B cell (primary cell): ENCODE data around the gene LRIT2. TPM values are rescaled to one million over a fixed set of nuclear protein-coding genes. Genes with fewer than 3 reads are reported as not detected.

ENCODE experiments used
- ATAC-seq: fragments of 200-7000 bp; cut with Tn5 transposase; one replicate; pipeline ENCODE4 v1.10.0; 2021; ENCODE audit warnings: low read depth, mild to moderate bottlenecking, moderate number of reproducible peaks, moderate library complexity
- CTCF ChIA-PET: fragments of 350-600 bp; sonication (Branson Sonifier 250); formaldehyde crosslinking; loops from one replicate; lab custom pipeline; 2021; ENCODE audit warnings: antibody characterized with exemption, inconsistent platforms; lab: Charles Lee
- POLR2A ChIA-PET: fragments of 350-600 bp; sonication (Branson Sonifier 250); formaldehyde crosslinking; loops from one replicate; lab custom pipeline; 2021; ENCODE audit warnings: antibody characterized with exemption; lab: Charles Lee
- DNase-seq: peaks from one replicate; pipeline ENCODE4 v3.0.0; 2013
- H2AFZ ChIP-seq: 2 replicates; pipeline ENCODE4 v1.6.1; 2012; ENCODE audit warnings: mild to moderate bottlenecking, low read depth, low read length; ENCODE audit not compliant: insufficient read depth, poor library complexity, severe bottlenecking
- H3K27ac ChIP-seq, 2 donors: 1 replicate in 1 of 2; 2 replicates in 1 of 2; pipeline ENCODE4 v1.5.1; 2012 to 2013; ENCODE audit warnings: low read length in 2 of 2, mild to moderate bottlenecking in 2 of 2, moderate library complexity in 1 of 2
- H3K27me3 ChIP-seq, 4 experiments: fragments of 200-600 bp in 1 of 4; sonication (generic) in 1 of 4; replicated peaks in 1 of 4; 1 replicate in 2 of 4; 2 replicates in 2 of 4; pipeline versions ENCODE4 v1.6.1 to v1.7.0; 2013 to 2016; ENCODE audit warnings: low read length in 3 of 4, mild to moderate bottlenecking in 2 of 4, mixed read lengths in 1 of 4, moderate library complexity in 1 of 4; ENCODE audit not compliant: insufficient read depth in 4 of 4, control insufficient read depth in 3 of 4; ENCODE audit errors: control extremely low read depth in 1 of 4
- H3K36me3 ChIP-seq, 2 experiments: replicated peaks in 1 of 2; 1 replicate in 1 of 2; 2 replicates in 1 of 2; pipeline versions ENCODE4 v1.6.1 to v1.7.1; 2013; ENCODE audit warnings: low read length in 1 of 2; ENCODE audit not compliant: insufficient read depth in 2 of 2, control insufficient read depth in 1 of 2; ENCODE audit errors: control extremely low read depth in 1 of 2, extremely low read depth in 1 of 2
- H3K4me1 ChIP-seq, 2 donors: fragments of 200-600 bp in 1 of 2; sonication (generic) in 1 of 2; 1 replicate in 1 of 2; 2 replicates in 1 of 2; pipeline versions ENCODE4 v1.5.1 to v1.6.1; 2013 to 2017; ENCODE audit warnings: low read length in 2 of 2; ENCODE audit not compliant: control insufficient read depth in 2 of 2, insufficient read depth in 2 of 2
- H3K4me2 ChIP-seq: replicated peaks from 2 replicates; pipeline ENCODE3; 2012; ENCODE audit warnings: mild to moderate bottlenecking, low read depth, low read length; ENCODE audit not compliant: poor library complexity, severe bottlenecking
- H3K4me3 ChIP-seq, 5 experiments: fragments of 200-600 bp in 1 of 5; sonication (generic) in 1 of 5; 1 replicate in 3 of 5; 2 replicates in 2 of 5; pipeline versions ENCODE4 v1.5.1 to v1.7.0; 2011 to 2016; ENCODE audit warnings: low read length in 4 of 5, mild to moderate bottlenecking in 4 of 5, low read depth in 2 of 5, control low read depth in 1 of 5, moderate library complexity in 1 of 5; ENCODE audit not compliant: insufficient read depth in 1 of 5; ENCODE audit errors: control extremely low read depth in 1 of 5, extremely low read depth in 1 of 5
- H3K79me2 ChIP-seq: fragments of 200-600 bp; sonication (generic); one replicate; pipeline ENCODE4 v1.6.0; 2016; ENCODE audit warnings: low read length; ENCODE audit not compliant: control insufficient read depth, insufficient read depth
- H3K9ac ChIP-seq: fragments of 200-600 bp; sonication (generic); 2 replicates; pipeline ENCODE4 v1.6.1; 2017; ENCODE audit warnings: mild to moderate bottlenecking, low read length, moderate library complexity
- H3K9me3 ChIP-seq, 3 donors: one replicate each; pipeline versions ENCODE4 v1.6.1 to v1.7.1; 2013; ENCODE audit warnings: low read length in 2 of 3; ENCODE audit not compliant: control insufficient read depth in 2 of 3, insufficient read depth in 1 of 3; ENCODE audit errors: control extremely low read depth in 1 of 3
- H4K20me1 ChIP-seq: 2 replicates; pipeline ENCODE4 v1.6.0; 2012; ENCODE audit warnings: mild to moderate bottlenecking, low read length; ENCODE audit not compliant: insufficient read depth, control insufficient read depth, poor library complexity, severe bottlenecking
- H3K27ac Mint-ChIP-seq: one replicate; pipeline ENCODE4 v1.8.0; 2021; ENCODE audit warnings: mixed read lengths
- H3K27me3 Mint-ChIP-seq: one replicate; pipeline ENCODE4 v1.8.0; 2021; ENCODE audit warnings: mixed read lengths
- H3K4me1 Mint-ChIP-seq: one replicate; pipeline ENCODE4 v1.8.0; 2021; ENCODE audit warnings: mixed read lengths
- H3K4me3 Mint-ChIP-seq: one replicate; pipeline ENCODE4 v1.8.0; 2021; ENCODE audit warnings: mixed read lengths
- H3K9me3 Mint-ChIP-seq: one replicate; pipeline ENCODE4 v1.8.0; 2022; ENCODE audit warnings: mixed read lengths; ENCODE audit not compliant: insufficient read depth
- EZH2 ChIP-seq: IDR thresholded peaks from 2 replicates; pipeline ENCODE4 v1.6.1; 2012; ENCODE audit warnings: borderline replicate concordance, low read depth, mild to moderate bottlenecking, moderate library complexity, low read length; ENCODE audit not compliant: insufficient read depth, poor library complexity, severe bottlenecking
- WGBS: methylation state at CpG from one replicate; pipeline ENCODE4 v1.1.5; 2013; ENCODE audit warnings: missing lambda C conversion rate; ENCODE audit not compliant: insufficient coverage; 5-methylcytosine and 5-hydroxymethylcytosine counted together
- intact Hi-C: fragments of 100-400 bp; cut with micrococcal nuclease; formaldehyde crosslinking; loops from one replicate; pipeline ENCODE4 v1.10.0; 2022
- polyA plus RNA-seq: library from polyadenylated mRNA; depleted of rRNA; stranded (reverse); fragments of >200 nt; gene quantifications from 2 replicates; pipeline ENCODE4 v1.2.3, GENCODE V29; 2012
- total RNA-seq, 2 donors: library from RNA; stranded (reverse); fragments of 120-200 nt in 1 of 2; gene quantifications; 1 replicate in 1 of 2; 2 replicates in 1 of 2; pipeline versions ENCODE4 v1.2.3 to v1.2.4, GENCODE V29; 2013 to 2022
- TF ChIP-seq, protein P1 (sequence below): fragments of 200-600 bp; IDR thresholded peaks from one replicate; pipeline ENCODE4 v1.8.0; 2022; ENCODE audit warnings: antibody characterized with exemption, mild to moderate bottlenecking

LRIT2 gene
- total and polyA plus RNA-seq, 2 donors (not counting 1 experiment from before 2014, with no cell fraction given): not detected

DNA sequence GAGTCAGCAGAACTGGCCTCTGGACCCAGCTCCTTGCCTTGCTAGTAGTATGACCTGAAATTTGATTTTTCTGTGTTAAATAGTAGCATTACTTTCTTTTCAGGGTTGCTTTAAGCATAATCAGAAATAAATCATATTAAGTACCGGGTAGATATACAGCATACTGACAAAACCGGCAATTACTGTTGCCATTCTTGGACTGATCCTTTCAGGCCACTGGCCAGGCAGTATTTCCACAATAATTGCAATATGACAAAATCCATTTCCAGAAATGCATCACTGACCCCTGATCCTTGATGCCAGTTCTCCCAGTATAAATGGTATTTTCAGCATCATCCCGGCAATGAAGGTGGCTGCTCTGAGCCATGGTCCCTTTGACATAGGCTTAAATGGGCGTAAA is 9.1 kb upstream of the LRIT2 start:
- DNase-seq: no peak
- ChIA-PET CTCF (no interaction called here), POLR2A (no interaction called here)
- TF ChIP-seq, protein P1, sequence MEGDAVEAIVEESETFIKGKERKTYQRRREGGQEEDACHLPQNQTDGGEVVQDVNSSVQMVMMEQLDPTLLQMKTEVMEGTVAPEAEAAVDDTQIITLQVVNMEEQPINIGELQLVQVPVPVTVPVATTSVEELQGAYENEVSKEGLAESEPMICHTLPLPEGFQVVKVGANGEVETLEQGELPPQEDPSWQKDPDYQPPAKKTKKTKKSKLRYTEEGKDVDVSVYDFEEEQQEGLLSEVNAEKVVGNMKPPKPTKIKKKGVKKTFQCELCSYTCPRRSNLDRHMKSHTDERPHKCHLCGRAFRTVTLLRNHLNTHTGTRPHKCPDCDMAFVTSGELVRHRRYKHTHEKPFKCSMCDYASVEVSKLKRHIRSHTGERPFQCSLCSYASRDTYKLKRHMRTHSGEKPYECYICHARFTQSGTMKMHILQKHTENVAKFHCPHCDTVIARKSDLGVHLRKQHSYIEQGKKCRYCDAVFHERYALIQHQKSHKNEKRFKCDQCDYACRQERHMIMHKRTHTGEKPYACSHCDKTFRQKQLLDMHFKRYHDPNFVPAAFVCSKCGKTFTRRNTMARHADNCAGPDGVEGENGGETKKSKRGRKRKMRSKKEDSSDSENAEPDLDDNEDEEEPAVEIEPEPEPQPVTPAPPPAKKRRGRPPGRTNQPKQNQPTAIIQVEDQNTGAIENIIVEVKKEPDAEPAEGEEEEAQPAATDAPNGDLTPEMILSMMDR: no peak
- TF ChIP-seq EZH2: no peak
- Histone ChIP-seq H2AFZ (no peak overlapping the region), H3K79me2 (no peaks in the 10 kb centered on the region), H4K20me1 (no peaks in the 10 kb centered on the region), H3K4me2 (no peak overlapping the region), H3K4me1 (no peaks in the 10 kb centered on the region), H3K4me3 (no peak overlapping the region), H3K27ac (no peak overlapping the region), H3K27me3 (peaks cover 0 to 6% (median 0%) of the 10 kb centered on the region in 4 experiments), H3K9me3 (peaks cover 0 to 6% (median 0%) of the 10 kb centered on the region in 3 donors), H3K9ac (no peak overlapping the region), H3K36me3 (no peaks in the 10 kb centered on the region)
- Mint-ChIP-seq H3K4me3 (no peak overlapping the region), H3K9me3 (no peaks in the 10 kb centered on the region), H3K27me3 (peaks cover 25% of the 10 kb centered on the region), H3K27ac (no peak overlapping the region), H3K4me1 (no peaks in the 10 kb centered on the region)
- no peak for ATAC-seq
- 100% methylated on average over 2 of the region's 4 CpGs for WGBS
- intact Hi-C loops: no loop called here

DNA sequence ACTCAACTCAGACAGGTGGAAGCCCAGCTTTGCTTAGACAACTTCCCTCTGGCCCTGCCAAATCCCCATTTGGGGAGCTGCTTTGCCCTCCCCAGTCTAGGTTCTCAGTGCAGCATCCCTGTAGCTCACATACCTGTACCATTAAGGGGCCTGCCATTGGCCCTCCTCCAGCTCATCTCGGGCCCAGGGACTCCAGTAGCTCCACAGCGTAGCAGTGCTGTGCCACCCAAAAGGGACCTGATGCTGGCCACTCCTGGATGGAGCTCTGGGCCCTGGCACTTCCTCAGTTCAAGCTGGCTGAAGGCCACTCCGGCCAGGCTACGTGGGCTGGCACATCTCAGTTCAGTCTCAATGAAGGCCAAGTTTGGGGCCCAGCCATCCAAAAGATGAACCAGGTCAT is 8.6 kb upstream of the LRIT2 start:
- Mint-ChIP-seq H3K27ac (no peak overlapping the region), H3K9me3 (no peaks in the 10 kb centered on the region), H3K4me1 (no peaks in the 10 kb centered on the region), H3K4me3 (no peak overlapping the region), H3K27me3 (peaks cover 25% of the 10 kb centered on the region)
- ATAC-seq: no peak
- CTCF ChIA-PET: no interaction called here
- Histone ChIP-seq H3K9ac (no peak overlapping the region), H3K4me3 (no peak overlapping the region), H3K27ac (no peak overlapping the region), H3K79me2 (no peaks in the 10 kb centered on the region), H4K20me1 (no peaks in the 10 kb centered on the region), H3K27me3 (peaks cover 0 to 6% (median 0%) of the 10 kb centered on the region in 4 experiments), H2AFZ (no peak overlapping the region), H3K36me3 (no peaks in the 10 kb centered on the region), H3K9me3 (peaks cover 0 to 6% (median 0%) of the 10 kb centered on the region in 3 donors), H3K4me1 (no peaks in the 10 kb centered on the region), H3K4me2 (no peak overlapping the region)
- intact Hi-C loops: no loop called here
- POLR2A ChIA-PET: no interaction called here
- no peak for DNase-seq
- TF ChIP-seq EZH2: no peak
- TF ChIP-seq, protein P1: no peak
- WGBS: 82% methylated on average over 4 of the region's 4 CpGs
